GM10266 (cell line): Measurements from ENCODE around the gene MARCHF3.

Experiments used
- DNase-seq: peaks from one replicate; pipeline ENCODE4 v3.0.0; 2012; ENCODE audit errors: extremely low spot score
- CTCF ChIP-seq: IDR thresholded peaks from 2 replicates; pipeline ENCODE4 v1.5.1; 2012; ENCODE audit warnings: mild to moderate bottlenecking, low read depth; ENCODE audit not compliant: control insufficient read depth, insufficient read depth; ENCODE audit errors: missing control alignments

Gene MARCHF3

GRCh38 chr5:126971455-126972031, 58.8 kb downstream of the MARCHF3 start:
- TF ChIP-seq CTCF: no peak
- no peak for DNase-seq

GRCh38 chr5:126970517-126971017, 59.8 kb downstream of the MARCHF3 start:
- DNase-seq: no peak
- TF ChIP-seq CTCF: no peak

- no peak for DNase-seq
- TF ChIP-seq CTCF: no peak
These were observed 60.8 kb downstream of the MARCHF3 start for GRCh38 chr5:126969548-126969947.

- no peak for DNase-seq
- no peak for TF ChIP-seq CTCF
These were observed 62.4 kb downstream of the MARCHF3 start for GRCh38 chr5:126967808-126968466.

- no peak for TF ChIP-seq CTCF
- no peak for DNase-seq
These were observed 64.9 kb downstream of the MARCHF3 start for GRCh38 chr5:126965487-126965886.

GRCh38 chr5:126965061-126965475, 65.3 kb downstream of the MARCHF3 start:
- DNase-seq: no peak
- TF ChIP-seq CTCF: no peak

GRCh38 chr5:126963822-126964375, 66.5 kb downstream of the MARCHF3 start:
- TF ChIP-seq CTCF: peak; percentile 29
- no peak for DNase-seq
